NCI-H1092 treated with DMSO at 0.1 percent for 48 hours (cell line): ENCODE results near the gene HMCN2.

ENCODE experiments used
- DNase-seq: peaks from one replicate; lab custom pipeline; 2025; lab: John Stamatoyannopoulos, UW

Gene HMCN2

GRCh38 chr9:130308081-130308571, 42.6 kb downstream of the HMCN2 start:
- no peak for DNase-seq

DNA sequence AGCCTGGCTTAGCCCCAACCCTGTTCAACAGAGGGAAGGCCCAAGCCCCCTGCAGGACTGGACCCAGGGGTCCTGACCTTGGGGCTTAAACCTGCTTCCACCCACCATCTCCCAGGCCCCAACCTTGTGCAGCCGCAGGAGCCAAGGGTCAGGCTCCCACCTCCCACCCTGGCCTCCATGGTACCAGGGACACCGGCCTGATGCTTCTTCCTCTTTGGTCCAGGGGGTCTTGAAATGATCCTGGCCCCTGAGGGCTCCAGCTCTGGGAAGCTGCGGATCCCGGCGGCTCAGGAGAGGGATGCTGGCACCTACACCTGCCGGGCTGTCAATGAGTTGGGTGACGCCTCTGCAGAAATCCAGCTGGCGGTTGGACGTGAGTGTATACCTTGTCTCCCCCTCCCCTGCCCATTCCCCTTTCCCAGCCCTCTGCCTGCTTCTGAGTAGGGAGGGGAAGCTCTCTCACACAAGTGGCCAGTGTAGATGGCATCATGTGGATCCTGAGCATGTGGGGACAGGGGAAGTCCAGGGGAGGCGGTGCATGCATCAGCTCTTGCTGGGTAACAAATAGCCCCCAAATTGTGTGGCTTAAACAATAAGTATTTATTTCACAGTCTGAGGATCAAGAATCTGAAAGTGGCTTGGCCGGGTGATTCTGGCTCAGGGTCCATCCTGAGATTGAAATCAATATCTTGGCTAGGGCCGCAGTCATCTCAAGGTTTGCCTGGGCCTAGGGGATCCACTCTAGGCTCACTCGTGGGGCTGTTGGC, 44.3 kb downstream of the HMCN2 start:
- DNase-seq, result no peak

DNA sequence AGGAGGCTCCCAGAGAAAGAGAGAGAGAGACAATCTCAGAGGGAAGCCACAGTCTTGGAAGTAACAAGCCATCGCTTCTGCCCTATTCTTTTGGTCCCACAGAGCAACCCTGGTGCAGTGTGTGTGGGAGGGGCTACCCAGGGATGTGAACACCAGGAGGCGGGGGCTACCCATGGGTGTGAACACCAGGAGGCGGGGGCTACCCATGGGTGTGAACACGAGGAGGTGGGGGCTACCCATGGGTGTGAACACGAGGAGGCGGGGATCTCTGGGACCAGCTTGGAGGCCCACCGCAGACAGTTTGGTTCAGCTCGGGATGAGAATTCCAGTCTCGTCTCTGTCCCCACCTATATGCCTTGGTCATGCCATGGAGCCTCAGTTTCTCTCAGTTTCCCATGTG, 44.9 kb downstream of the HMCN2 start:
- no peak for DNase-seq

DNA sequence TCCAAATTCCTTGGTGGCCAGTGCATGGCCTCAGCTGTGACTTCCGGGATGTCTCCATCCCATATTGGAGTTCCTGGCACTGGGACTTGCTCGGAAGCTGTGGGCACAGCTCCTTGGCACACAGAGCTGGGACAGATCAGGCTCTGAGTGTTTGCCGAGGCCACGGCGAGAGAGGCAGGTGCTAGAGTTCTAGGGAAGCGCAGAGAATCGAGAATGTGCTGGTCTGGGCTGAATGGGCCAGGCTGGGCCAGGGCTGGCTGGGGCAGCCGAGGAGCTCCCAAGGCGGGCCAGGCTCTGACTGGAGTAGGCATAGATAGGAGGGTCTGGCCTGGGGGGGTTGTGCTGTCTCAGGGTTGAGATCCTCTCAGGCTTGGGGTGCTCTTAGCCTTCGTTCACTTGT, 45.4 kb downstream of the HMCN2 start:
- no peak for DNase-seq

- DNase-seq, result no peak
Observed at GRCh38 chr9:130311408-130312140, 46.0 kb downstream of the HMCN2 start.

GRCh38 chr9:130313103-130313858, 47.7 kb downstream of the HMCN2 start:
- no peak for DNase-seq

DNA sequence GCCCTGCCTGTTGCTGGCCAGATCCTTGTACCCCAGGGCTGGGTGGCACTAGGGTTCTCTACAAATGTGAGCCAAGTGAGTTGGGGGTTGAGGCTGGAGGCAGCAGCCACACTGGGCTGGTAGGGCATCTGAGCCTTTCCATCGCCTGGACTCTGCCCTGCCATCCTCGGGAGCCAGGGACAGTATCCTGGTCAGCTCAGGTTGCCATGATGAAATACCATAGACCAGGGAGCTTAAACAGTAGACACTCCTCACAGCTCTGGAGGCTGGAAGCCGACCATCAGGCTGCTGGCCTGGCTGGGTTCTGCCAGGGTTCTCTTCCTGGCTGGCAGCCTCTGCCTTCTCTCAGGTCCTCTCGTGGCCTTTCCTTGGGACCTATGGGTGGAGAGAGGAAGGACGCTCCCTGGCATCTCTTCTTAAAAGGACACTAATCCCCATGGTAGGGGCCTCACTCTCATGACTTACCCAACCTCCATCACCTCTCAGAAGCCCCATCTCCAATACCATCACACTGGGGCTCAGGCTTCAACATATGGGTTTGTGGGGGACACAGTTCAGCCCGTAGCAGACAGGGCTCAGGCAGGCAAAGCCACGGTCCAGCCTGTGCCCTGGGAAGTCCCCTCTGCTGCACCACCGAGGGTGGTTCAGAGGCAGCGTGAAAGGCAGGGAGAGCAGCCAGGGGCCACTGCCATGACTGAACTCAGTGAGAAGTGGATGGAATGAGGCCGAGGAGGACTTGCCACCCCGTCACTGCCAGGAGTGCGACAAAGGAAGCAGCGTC, 50.1 kb downstream of the HMCN2 start:
- no peak for DNase-seq

- no peak for DNase-seq
Observed at GRCh38 chr9:130316430-130316829, 50.9 kb downstream of the HMCN2 start.

- no peak for DNase-seq
Observed at GRCh38 chr9:130319300-130319699, 53.7 kb downstream of the HMCN2 start.

GRCh38 chr9:130319944-130320712, 54.6 kb downstream of the HMCN2 start:
- DNase-seq, result no peak

- DNase-seq, result no peak
Observed at GRCh38 chr9:130320723-130321481, 55.3 kb downstream of the HMCN2 start.

GRCh38 chr9:130321539-130321938, 56.0 kb downstream of the HMCN2 start:
- DNase-seq, result no peak

DNA sequence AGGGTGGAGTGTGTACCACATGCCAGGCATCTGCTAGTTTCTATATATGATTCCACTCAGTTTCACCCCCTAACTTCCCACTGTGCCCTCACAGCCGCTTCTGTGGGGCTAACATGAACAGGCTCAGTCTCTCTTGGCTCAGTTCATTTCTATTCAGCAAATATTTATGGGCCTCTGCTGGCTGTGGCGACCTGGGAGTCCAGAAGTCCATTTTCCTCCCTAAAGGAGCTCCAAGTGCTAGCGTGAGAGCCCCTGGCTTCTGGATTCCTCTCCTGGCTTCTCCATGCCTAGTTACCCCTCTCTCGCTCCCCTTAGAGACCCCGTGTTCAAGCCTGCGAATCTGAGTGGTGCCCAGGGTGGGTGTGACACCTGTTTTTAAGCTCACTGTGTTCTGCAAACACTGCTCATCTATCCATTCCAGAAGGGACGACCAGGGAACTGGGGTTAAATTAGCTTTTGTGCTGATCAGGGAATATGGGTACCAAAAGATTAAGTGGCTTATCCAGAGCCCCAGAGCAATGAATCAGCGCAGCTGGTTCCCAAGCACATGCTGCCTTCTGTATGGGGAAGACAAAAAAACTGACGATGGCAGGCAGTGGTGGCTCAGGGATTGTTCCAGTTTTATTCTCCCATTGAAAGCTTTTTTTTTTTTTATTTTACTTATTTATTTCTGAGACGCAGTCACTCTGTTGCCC, 57.6 kb downstream of the HMCN2 start:
- DNase-seq, result no peak

- no peak for DNase-seq
Observed at GRCh38 chr9:130325921-130326320, 60.4 kb downstream of the HMCN2 start.

DNA sequence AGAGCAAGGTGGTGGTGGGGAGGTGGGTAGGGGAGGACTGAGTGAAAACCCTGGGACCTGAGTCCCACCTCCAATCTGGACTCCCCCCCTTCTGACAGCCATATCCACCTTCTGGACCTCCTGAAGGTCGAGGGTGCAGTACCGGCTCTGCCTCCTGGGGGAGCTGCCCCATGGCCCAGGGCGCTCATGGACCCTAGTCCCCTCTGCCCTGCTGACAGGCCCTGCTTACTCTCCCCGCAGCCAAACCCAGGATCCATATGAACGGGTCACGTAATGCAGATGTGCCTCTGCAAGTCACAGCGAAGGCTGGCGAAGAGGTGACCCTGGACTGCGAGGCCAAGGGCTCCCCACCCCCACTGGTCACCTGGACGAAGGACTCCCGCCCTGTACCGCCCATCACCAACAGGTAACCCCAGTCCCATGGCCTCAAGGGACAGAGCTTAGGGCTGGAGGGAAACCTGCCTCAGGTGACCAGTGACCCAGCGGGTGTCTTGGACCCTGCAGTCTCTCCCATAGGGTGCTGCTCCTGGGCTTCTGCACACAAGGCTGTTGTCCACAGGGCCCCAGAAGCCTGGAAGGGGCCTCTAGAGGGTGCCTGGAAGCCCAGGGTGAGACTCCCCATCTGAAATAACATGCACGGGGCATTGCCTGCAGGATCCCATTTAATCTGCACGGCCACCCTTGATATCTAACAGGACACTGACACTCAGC, 61.7 kb downstream of the HMCN2 start:
- DNase-seq, result no peak

DNA sequence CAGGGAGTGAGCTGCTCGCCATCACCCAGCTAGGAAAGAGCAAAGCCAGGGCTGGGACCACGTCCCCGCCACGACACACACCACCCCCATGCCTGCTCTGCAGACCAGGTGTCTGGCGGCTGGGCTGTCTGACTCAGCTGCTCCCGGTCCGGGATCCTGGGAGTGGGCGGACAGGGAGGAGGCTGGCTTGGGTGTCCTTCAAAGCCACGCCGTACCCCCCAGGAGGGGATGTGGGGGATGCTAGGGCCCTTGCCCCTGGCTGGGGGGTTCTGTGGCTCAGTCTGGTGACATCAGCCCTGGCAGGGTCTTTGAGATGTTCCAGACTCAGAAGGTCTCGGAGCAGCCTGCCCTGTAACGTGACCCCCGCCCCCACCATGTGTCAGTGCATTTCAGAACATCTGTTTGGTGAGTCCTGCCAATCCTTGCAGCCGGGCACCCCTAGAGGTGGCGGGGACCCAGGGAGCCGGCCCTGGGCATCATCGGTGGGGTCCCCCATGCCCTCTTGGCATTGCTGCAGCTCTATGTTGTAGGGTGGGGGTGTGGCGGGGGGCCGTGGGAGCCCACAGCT, 62.3 kb downstream of the HMCN2 start:
- no peak for DNase-seq

GRCh38 chr9:130328349-130328801, 62.8 kb downstream of the HMCN2 start:
- DNase-seq, result no peak

GRCh38 chr9:130329061-130329460, 63.5 kb downstream of the HMCN2 start:
- DNase-seq, result no peak
